Astrocyte of the cerebellum (primary cell): ENCODE results near the gene DPH3.

Source experiments
- DNase-seq: peaks from one replicate; pipeline ENCODE4 v3.0.0-alpha.2; 2011; ENCODE audit warnings: low read depth
- H3K4me3 ChIP-seq: 2 replicates; pipeline ENCODE4 v1.5.1; 2011; ENCODE audit warnings: mild to moderate bottlenecking, low read depth, low read length, moderate library complexity
- in situ Hi-C: cut with HindIII; loops from 2 replicates; pipeline ENCODE4 v1.10.0; 2017; ENCODE audit warnings: low sequenced_read_pairs
- TF ChIP-seq, protein P1 (sequence below): IDR thresholded peaks from 2 replicates; pipeline ENCODE4 v1.5.1; 2012; ENCODE audit warnings: low read length, low read depth, moderate library complexity, mild to moderate bottlenecking; ENCODE audit errors: missing control alignments

Gene DPH3

DNA sequence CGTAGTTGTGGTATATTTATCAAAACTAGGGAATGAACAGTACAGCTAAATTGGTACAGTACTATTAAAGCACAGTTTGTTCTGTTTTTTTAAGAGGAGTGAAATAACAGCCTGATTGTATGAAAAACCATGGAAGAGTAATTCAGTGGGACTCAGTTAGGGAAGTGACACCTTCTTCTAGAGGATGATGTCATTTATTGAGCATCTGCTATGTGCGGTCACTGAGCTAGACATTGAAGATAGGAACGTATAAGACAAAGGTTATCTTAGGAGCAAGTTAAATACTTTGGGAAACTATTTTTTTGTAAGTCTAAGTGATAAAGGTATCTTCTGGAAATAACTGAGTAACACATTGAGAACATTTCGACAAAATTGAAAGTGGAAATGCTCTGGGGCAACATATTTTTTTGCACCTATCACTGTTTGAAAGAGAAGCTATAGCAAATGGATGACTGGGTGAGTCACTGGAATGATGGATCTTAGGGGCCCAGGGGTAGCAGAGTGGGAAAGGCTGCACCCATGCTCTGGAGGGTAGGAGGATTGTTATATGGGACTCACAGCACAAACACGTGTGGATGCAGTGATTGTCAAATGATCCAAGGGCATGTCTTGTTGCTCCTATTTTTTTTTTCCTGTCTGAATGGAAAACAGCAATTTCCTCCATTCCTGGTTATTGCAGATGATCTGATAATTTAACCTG, 43.2 kb upstream of the DPH3 start:
- TF ChIP-seq, protein P1, sequence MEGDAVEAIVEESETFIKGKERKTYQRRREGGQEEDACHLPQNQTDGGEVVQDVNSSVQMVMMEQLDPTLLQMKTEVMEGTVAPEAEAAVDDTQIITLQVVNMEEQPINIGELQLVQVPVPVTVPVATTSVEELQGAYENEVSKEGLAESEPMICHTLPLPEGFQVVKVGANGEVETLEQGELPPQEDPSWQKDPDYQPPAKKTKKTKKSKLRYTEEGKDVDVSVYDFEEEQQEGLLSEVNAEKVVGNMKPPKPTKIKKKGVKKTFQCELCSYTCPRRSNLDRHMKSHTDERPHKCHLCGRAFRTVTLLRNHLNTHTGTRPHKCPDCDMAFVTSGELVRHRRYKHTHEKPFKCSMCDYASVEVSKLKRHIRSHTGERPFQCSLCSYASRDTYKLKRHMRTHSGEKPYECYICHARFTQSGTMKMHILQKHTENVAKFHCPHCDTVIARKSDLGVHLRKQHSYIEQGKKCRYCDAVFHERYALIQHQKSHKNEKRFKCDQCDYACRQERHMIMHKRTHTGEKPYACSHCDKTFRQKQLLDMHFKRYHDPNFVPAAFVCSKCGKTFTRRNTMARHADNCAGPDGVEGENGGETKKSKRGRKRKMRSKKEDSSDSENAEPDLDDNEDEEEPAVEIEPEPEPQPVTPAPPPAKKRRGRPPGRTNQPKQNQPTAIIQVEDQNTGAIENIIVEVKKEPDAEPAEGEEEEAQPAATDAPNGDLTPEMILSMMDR, result no peak
- in situ Hi-C loops, result no loop called here
- DNase-seq, result no peak
- no peak overlapping the region for H3K4me3 ChIP-seq

DNA sequence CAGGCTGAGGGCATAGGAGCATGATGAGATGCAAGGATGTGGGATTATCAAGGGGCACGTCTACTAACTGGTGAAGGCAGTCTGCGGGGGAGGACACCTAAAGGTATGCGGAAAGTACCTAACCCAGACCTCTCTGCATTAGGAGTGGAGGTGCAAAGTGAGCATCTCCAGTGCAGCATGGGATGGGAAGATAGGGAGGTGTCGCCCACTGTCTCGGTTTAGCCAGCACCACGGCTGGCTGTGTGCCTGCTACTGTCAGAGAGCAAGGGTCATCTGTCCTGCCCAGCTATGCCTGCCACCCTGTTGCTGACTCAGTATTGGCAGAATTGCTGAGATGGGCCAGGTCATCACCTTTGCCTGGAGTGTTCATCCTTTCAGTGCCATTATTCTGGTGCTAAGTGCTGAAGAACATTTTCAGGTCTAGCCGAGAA, 40.4 kb upstream of the DPH3 start:
- DNase-seq, result no peak
- in situ Hi-C loops, result no loop called here

DNA sequence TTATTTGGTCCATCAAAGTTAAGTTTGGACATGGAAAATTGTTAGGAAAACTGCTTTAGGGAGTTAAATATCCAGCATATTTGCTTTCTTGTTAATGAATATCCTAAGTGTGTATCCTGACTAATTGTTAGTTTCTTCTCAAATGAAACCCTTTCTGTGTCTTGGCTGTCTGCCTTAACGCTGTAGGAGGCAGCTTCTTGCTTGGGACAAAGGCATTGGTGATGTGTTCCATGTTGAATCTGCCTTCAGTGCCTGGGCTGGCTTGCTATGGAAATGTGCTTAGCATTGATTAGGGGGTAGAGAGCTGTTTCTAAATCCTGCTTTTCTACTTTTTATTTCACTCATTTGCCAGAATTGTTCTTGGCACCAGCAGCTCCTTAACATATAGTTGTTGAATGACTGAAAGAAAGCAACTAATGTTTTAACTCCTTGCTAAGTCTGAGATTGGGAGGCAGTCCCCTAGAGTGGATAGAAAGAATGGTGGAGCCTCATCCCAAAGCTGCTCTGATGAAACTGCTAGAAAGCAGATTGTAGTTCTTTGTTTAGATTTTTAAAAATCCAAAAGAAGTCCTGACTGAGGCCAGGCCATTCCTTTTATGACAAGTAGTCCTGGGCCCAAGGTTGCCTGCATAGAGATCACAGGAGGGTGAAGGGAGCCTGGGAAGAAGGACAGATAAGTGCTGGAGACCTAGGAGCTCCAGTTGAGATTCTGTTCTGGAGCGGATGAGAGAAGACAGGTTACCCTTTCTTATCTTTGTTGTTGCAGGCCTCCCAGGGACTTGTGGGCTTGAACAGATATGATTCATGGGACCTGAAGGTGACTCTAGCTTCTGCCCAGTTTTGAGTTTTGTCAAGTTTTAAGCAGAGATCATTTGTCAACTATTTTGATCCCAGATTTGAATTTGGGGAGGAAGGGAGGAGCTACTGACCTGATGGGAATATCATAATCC, 39.6 kb upstream of the DPH3 start:
- in situ Hi-C loops, result no loop called here
- no peak overlapping the region for H3K4me3 ChIP-seq
- TF ChIP-seq, protein P1, result no peak
- no peak for DNase-seq

More for the DNA sequence above, 40.4 kb upstream of the DPH3 start:
- H3K4me3 ChIP-seq, result no peak overlapping the region
- TF ChIP-seq, protein P1, result no peak

DNA sequence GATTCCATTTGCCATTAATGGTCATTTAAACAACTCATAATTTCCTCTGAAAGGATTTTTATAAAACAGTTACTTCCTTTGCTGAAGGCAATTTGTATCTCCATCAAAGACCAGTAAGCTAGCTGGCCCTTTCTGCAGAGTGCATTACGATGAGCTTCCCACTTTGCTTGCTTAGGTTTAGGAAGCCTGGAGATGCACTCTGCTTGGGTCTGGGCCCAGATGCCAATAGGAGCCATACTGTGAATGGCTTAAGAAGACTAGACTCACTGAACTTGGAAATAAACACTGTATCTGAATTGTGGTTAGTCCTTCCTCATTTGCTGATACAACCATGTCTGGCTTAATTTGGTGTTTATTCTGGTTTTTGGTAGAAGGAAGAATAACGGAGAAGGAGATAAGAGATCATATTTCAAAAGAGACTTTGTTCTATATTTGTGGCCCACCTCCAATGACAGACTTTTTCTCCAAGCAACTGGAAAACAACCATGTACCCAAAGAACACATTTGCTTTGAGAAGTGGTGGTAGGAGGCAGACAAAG, 38.4 kb upstream of the DPH3 start:
- peak; percentile 41 for DNase-seq
- in situ Hi-C loops, result no loop called here
- no peak overlapping the region for H3K4me3 ChIP-seq

DNA sequence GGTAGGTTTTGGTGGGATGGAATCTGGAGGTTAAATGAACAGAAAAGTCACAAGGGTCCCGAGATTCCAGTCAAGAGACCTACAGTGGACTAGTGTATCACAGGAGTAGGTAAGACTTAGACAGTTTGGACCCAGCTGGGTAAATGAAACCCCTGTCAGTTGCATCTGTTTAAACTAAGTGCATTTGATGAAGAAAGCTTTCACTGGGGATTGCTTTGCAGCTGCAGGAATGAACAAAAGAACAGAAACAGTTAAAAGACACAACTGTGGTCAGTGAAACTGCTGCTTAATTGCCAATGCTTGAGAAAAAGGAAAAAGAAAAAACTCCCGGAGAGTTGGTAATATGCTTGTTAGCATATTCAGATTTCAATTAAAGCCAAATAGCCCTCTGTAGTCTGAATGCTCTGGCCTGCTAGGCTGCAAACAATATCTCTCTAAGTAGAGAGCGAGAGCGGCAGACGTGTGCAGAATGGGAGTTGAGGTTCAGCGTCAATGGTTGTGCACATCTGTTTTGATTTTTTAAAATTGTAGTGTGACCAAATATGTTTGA, 37.4 kb upstream of the DPH3 start:
- in situ Hi-C loops, result no loop called here
- DNase-seq, result no peak
- TF ChIP-seq, protein P1, result no peak
- no peak overlapping the region for H3K4me3 ChIP-seq

More for the DNA sequence above, 38.4 kb upstream of the DPH3 start:
- TF ChIP-seq, protein P1, result no peak

DNA sequence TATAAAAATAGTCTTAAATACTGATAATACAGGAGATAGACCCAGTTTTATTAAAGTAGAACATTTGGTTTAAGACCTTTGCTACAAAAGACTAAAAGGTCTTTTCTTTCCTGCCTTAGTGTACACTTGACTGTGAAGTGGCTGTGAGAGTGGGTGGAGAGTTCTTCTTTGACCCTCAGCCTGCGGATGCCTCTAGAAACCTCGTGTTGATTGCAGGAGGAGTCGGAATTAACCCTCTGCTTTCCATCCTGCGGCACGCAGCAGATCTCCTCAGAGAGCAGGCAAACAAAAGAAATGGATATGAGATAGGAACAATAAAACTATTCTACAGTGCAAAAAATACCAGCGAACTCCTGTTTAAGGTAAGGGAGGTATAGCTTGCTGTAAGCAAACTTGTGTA, 36.8 kb upstream of the DPH3 start:
- in situ Hi-C loops, result no loop called here
- TF ChIP-seq, protein P1, result no peak
- DNase-seq, result no peak

More for the DNA sequence above, 36.8 kb upstream of the DPH3 start:
- H3K4me3 ChIP-seq, result no peak overlapping the region
